Measurements from ENCODE around the gene SECISBP2.

GRCh38 chr9:89361816-89362646, 43.7 kb downstream of the SECISBP2 start:
- TF ChIP-seq CTCF (IDR thresholded peaks at IDR 0.05) (no peak), ZFX (IDR thresholded peaks at IDR 0.05; ENCODE audit: borderline replicate concordance) (no peak)
